C4-2B (cell line): ENCODE data around the gene KASH5.

Source experiments
- ZFX ChIP-seq: fragments of 450-650 bp; IDR thresholded peaks from 2 replicates; pipeline ENCODE4 v1.6.1; 2017
- TF ChIP-seq, protein P1 (sequence below): fragments of 450-650 bp; conservative IDR thresholded peaks from 2 replicates; pipeline ENCODE4 v1.5.1; 2017; ENCODE audit warnings: mild to moderate bottlenecking

DNA sequence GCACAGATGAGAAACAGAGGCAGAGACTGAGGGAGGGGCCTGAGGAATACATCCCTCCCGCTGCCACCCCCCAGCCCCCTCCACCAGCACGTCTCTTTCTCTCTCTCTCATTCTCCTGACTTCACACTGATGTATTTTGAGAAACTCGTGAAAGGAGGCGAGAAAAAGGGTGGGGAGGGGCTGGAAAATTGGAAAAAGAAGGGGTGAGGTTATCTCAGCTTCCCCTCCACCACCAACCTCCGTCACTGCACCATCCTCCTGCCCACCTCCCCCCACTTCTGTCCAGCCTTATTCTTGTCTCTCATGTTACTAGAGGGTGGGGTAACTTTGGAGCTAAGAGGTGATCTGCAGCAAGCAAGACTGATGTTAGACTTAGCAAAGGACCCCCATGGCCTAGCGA lies 51.8 kb downstream of the KASH5 start:
- TF ChIP-seq, protein P1, sequence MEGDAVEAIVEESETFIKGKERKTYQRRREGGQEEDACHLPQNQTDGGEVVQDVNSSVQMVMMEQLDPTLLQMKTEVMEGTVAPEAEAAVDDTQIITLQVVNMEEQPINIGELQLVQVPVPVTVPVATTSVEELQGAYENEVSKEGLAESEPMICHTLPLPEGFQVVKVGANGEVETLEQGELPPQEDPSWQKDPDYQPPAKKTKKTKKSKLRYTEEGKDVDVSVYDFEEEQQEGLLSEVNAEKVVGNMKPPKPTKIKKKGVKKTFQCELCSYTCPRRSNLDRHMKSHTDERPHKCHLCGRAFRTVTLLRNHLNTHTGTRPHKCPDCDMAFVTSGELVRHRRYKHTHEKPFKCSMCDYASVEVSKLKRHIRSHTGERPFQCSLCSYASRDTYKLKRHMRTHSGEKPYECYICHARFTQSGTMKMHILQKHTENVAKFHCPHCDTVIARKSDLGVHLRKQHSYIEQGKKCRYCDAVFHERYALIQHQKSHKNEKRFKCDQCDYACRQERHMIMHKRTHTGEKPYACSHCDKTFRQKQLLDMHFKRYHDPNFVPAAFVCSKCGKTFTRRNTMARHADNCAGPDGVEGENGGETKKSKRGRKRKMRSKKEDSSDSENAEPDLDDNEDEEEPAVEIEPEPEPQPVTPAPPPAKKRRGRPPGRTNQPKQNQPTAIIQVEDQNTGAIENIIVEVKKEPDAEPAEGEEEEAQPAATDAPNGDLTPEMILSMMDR = no peak
- TF ChIP-seq ZFX = no peak
